Central memory CD8-positive, alpha-beta T cell (primary cell): Measurements from ENCODE around the gene SAP30.

Source experiments
- ATAC-seq: fragments of 150-1000 bp; cut with Tn5 transposase; replicated peaks from 2 replicates; pipeline ENCODE4 v1.10.0; 2022; ENCODE audit warnings: mild to moderate bottlenecking, moderate FRiP score, moderate number of reproducible peaks; ENCODE audit not compliant: poor library complexity, severe bottlenecking; ENCODE audit errors: extremely low read depth
- DNase-seq, 2 donors: peaks; one replicate each; pipeline ENCODE4 v3.0.0; 2021; ENCODE audit warnings: low spot score in 2 of 2
- H3K27ac Mint-ChIP-seq: one replicate; pipeline ENCODE4 v1.8.0; 2022; ENCODE audit warnings: low read depth, mild to moderate bottlenecking, moderate library complexity, mixed read lengths
- H3K27me3 Mint-ChIP-seq: one replicate; pipeline ENCODE4 v1.8.0; 2022; ENCODE audit warnings: mixed read lengths
- H3K36me3 Mint-ChIP-seq: one replicate; pipeline ENCODE4 v1.8.0; 2022; ENCODE audit warnings: mild to moderate bottlenecking, moderate library complexity, mixed read lengths; ENCODE audit not compliant: insufficient read depth
- H3K4me1 Mint-ChIP-seq: one replicate; pipeline ENCODE4 v1.8.0; 2022; ENCODE audit warnings: mixed read lengths
- H3K4me3 Mint-ChIP-seq: one replicate; pipeline ENCODE4 v1.8.0; 2022; ENCODE audit warnings: mild to moderate bottlenecking, moderate library complexity, mixed read lengths
- H3K9me3 Mint-ChIP-seq: one replicate; pipeline ENCODE4 v1.8.0; 2022; ENCODE audit warnings: mixed read lengths

The SAP30 gene

GRCh38 chr4:173405840-173406606 is 35.3 kb downstream of the SAP30 start:
- Mint-ChIP-seq H3K4me3 (no peak overlapping the region), H3K27me3 (no peaks in the 10 kb centered on the region), H3K36me3 (no peaks in the 10 kb centered on the region), H3K9me3 (no peaks in the 10 kb centered on the region), H3K4me1 (no peaks in the 10 kb centered on the region), H3K27ac (no peak overlapping the region)
- ATAC-seq (no peak), DNase-seq (no peak)

GRCh38 chr4:173410079-173410478 is 39.3 kb downstream of the SAP30 start:
- H3K9me3 Mint-ChIP-seq, result no peaks in the 10 kb centered on the region
- no peak for ATAC-seq
- H3K36me3 Mint-ChIP-seq, result peaks cover 2% of the 10 kb centered on the region
- H3K27ac Mint-ChIP-seq, result no peak overlapping the region
- no peaks in the 10 kb centered on the region for H3K4me1 Mint-ChIP-seq
- H3K4me3 Mint-ChIP-seq, result no peak overlapping the region
- no peaks in the 10 kb centered on the region for H3K27me3 Mint-ChIP-seq
- DNase-seq, result no peak

GRCh38 chr4:173411106-173411693 is 40.4 kb downstream of the SAP30 start:
- no peak for DNase-seq
- Mint-ChIP-seq H3K27ac (no peak overlapping the region), H3K4me3 (no peak overlapping the region), H3K36me3 (peaks cover 2% of the 10 kb centered on the region), H3K4me1 (no peaks in the 10 kb centered on the region), H3K27me3 (no peaks in the 10 kb centered on the region), H3K9me3 (no peaks in the 10 kb centered on the region)
- ATAC-seq, result no peak

- Mint-ChIP-seq H3K4me3 (no peak overlapping the region), H3K9me3 (no peaks in the 10 kb centered on the region), H3K27me3 (no peaks in the 10 kb centered on the region), H3K27ac (no peak overlapping the region), H3K4me1 (no peaks in the 10 kb centered on the region), H3K36me3 (peaks cover 2% of the 10 kb centered on the region)
- DNase-seq (no peak), ATAC-seq (no peak)
These were observed 42.3 kb downstream of the SAP30 start for GRCh38 chr4:173413036-173413435.

- ATAC-seq (no peak), DNase-seq (no peak)
- Mint-ChIP-seq H3K27me3 (no peaks in the 10 kb centered on the region), H3K4me1 (no peaks in the 10 kb centered on the region), H3K9me3 (no peaks in the 10 kb centered on the region), H3K27ac (no peak overlapping the region), H3K4me3 (no peak overlapping the region), H3K36me3 (peaks cover 2% of the 10 kb centered on the region)
These were observed 43.7 kb downstream of the SAP30 start for GRCh38 chr4:173414456-173414855.

- Mint-ChIP-seq H3K4me1 (no peaks in the 10 kb centered on the region), H3K9me3 (no peaks in the 10 kb centered on the region), H3K36me3 (peaks cover 2% of the 10 kb centered on the region), H3K27ac (no peak overlapping the region), H3K27me3 (no peaks in the 10 kb centered on the region), H3K4me3 (no peak overlapping the region)
- DNase-seq (no peak), ATAC-seq (no peak)
These were observed 44.3 kb downstream of the SAP30 start for GRCh38 chr4:173415092-173415491.

GRCh38 chr4:173415885-173416653 is 45.3 kb downstream of the SAP30 start:
- H3K4me1 Mint-ChIP-seq, result peaks cover 5% of the 10 kb centered on the region
- peaks cover 2% of the 10 kb centered on the region for H3K36me3 Mint-ChIP-seq
- H3K4me3 Mint-ChIP-seq, result no peak overlapping the region
- no peak overlapping the region for H3K27ac Mint-ChIP-seq
- no peaks in the 10 kb centered on the region for H3K27me3 Mint-ChIP-seq
- no peak for DNase-seq
- H3K9me3 Mint-ChIP-seq, result no peaks in the 10 kb centered on the region
- no peak for ATAC-seq

- no peak for DNase-seq
- H3K36me3 Mint-ChIP-seq, result no peaks in the 10 kb centered on the region
- no peaks in the 10 kb centered on the region for H3K27me3 Mint-ChIP-seq
- no peaks in the 10 kb centered on the region for H3K9me3 Mint-ChIP-seq
- H3K4me1 Mint-ChIP-seq, result peaks cover 5% of the 10 kb centered on the region
- no peak for ATAC-seq
- H3K27ac Mint-ChIP-seq, result no peak overlapping the region
- no peak overlapping the region for H3K4me3 Mint-ChIP-seq
These were observed 47.1 kb downstream of the SAP30 start for GRCh38 chr4:173417833-173418232.

GRCh38 chr4:173418639-173419038 is 47.9 kb downstream of the SAP30 start:
- no peak overlapping the region for H3K4me3 Mint-ChIP-seq

GRCh38 chr4:173420324-173420752 is 49.6 kb downstream of the SAP30 start:
- no peak for DNase-seq
- Mint-ChIP-seq H3K27me3 (no peaks in the 10 kb centered on the region), H3K4me3 (no peak overlapping the region), H3K36me3 (no peaks in the 10 kb centered on the region), H3K27ac (no peak overlapping the region), H3K4me1 (peaks cover 7% of the 10 kb centered on the region), H3K9me3 (no peaks in the 10 kb centered on the region)
- ATAC-seq, result no peak

More at GRCh38 chr4:173418639-173419038, 47.9 kb downstream of the SAP30 start:
- no peaks in the 10 kb centered on the region for H3K9me3 Mint-ChIP-seq
- no peaks in the 10 kb centered on the region for H3K36me3 Mint-ChIP-seq
- no peak overlapping the region for H3K27ac Mint-ChIP-seq
- H3K27me3 Mint-ChIP-seq, result no peaks in the 10 kb centered on the region
- peaks cover 5% of the 10 kb centered on the region for H3K4me1 Mint-ChIP-seq
- no peak for DNase-seq
- no peak for ATAC-seq

- H3K36me3 Mint-ChIP-seq, result no peaks in the 10 kb centered on the region
These were observed 50.0 kb downstream of the SAP30 start for GRCh38 chr4:173420801-173421200.

GRCh38 chr4:173424899-173425805 is 54.4 kb downstream of the SAP30 start:
- no peaks in the 10 kb centered on the region for H3K27me3 Mint-ChIP-seq
- ATAC-seq, result no peak
- peak overlapping the region; percentile 19 for H3K27ac Mint-ChIP-seq
- H3K4me1 Mint-ChIP-seq, result peaks cover 23% of the 10 kb centered on the region
- H3K9me3 Mint-ChIP-seq, result no peaks in the 10 kb centered on the region
- H3K36me3 Mint-ChIP-seq, result no peaks in the 10 kb centered on the region
- no peak overlapping the region for H3K4me3 Mint-ChIP-seq
- DNase-seq, result no peak

More at GRCh38 chr4:173420801-173421200, 50.0 kb downstream of the SAP30 start:
- H3K27me3 Mint-ChIP-seq, result no peaks in the 10 kb centered on the region
- no peak overlapping the region for H3K4me3 Mint-ChIP-seq
- peaks cover 11% of the 10 kb centered on the region for H3K4me1 Mint-ChIP-seq
- ATAC-seq (no peak), DNase-seq (no peak)
- H3K27ac Mint-ChIP-seq, result no peak overlapping the region
- H3K9me3 Mint-ChIP-seq, result no peaks in the 10 kb centered on the region
